ENCODE data around the gene CA5A.

CA5A gene

DNA sequence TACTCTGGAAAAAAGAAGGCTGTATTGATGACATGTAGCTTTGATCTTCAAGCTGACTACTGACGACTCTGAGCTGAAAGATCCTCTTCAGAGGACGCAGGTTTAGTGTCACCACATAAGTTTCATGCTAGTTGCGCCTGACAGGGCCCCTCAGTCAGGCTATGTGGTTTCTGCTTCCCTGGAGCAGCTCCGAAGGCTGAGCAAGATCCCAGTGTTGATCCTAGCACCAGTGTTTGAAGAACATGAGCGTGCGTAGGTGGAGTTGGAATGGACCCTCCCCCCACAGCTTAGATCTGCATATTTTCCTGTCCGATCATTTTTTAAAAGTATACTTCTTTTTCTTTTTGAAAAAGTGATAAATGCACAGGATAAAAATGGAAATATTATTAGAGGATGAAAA is 32.2 kb upstream of the CA5A start:
- TF ChIP-seq YY1 (IDR thresholded peaks at IDR 0.05; ENCODE audit: low read depth) (no peak), RAD21 (IDR thresholded peaks at IDR 0.05; ENCODE audit: low read depth) (no peak), CREB1 (IDR thresholded peaks at IDR 0.05; ENCODE audit: low read depth) (no peak), USF1 (IDR thresholded peaks at IDR 0.05) (no peak), TCF12 (IDR thresholded peaks at IDR 0.05; ENCODE audit: low read depth) (no peak), TAF1 (IDR thresholded peaks at IDR 0.05; ENCODE audit: low read depth) (no peak), EGR1 (IDR thresholded peaks at IDR 0.05) (no peak), NFIC (IDR thresholded peaks at IDR 0.05) (no peak), TEAD4 (IDR thresholded peaks at IDR 0.05) (no peak), CEBPB (IDR thresholded peaks at IDR 0.05) (no peak), MAX (IDR thresholded peaks at IDR 0.05) (no peak), ZBTB7A (IDR thresholded peaks at IDR 0.05; ENCODE audit: low read depth) (no peak), FOXM1 (IDR thresholded peaks at IDR 0.05; ENCODE audit: borderline replicate concordance, low read depth) (no peak), EP300 (IDR thresholded peaks at IDR 0.05; ENCODE audit: borderline replicate concordance) (no peak)
- TF ChIP-seq, protein P1, sequence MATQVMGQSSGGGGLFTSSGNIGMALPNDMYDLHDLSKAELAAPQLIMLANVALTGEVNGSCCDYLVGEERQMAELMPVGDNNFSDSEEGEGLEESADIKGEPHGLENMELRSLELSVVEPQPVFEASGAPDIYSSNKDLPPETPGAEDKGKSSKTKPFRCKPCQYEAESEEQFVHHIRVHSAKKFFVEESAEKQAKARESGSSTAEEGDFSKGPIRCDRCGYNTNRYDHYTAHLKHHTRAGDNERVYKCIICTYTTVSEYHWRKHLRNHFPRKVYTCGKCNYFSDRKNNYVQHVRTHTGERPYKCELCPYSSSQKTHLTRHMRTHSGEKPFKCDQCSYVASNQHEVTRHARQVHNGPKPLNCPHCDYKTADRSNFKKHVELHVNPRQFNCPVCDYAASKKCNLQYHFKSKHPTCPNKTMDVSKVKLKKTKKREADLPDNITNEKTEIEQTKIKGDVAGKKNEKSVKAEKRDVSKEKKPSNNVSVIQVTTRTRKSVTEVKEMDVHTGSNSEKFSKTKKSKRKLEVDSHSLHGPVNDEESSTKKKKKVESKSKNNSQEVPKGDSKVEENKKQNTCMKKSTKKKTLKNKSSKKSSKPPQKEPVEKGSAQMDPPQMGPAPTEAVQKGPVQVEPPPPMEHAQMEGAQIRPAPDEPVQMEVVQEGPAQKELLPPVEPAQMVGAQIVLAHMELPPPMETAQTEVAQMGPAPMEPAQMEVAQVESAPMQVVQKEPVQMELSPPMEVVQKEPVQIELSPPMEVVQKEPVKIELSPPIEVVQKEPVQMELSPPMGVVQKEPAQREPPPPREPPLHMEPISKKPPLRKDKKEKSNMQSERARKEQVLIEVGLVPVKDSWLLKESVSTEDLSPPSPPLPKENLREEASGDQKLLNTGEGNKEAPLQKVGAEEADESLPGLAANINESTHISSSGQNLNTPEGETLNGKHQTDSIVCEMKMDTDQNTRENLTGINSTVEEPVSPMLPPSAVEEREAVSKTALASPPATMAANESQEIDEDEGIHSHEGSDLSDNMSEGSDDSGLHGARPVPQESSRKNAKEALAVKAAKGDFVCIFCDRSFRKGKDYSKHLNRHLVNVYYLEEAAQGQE (IDR thresholded peaks at IDR 0.05; ENCODE audit: low read depth), result no peak

- TF ChIP-seq MAX (IDR thresholded peaks at IDR 0.05) (no peak), CREB1 (IDR thresholded peaks at IDR 0.05; ENCODE audit: low read depth) (no peak), TCF12 (IDR thresholded peaks at IDR 0.05; ENCODE audit: low read depth) (no peak), TAF1 (IDR thresholded peaks at IDR 0.05; ENCODE audit: low read depth) (no peak), CEBPB (IDR thresholded peaks at IDR 0.05) (no peak), FOXM1 (IDR thresholded peaks at IDR 0.05; ENCODE audit: borderline replicate concordance, low read depth) (no peak), EGR1 (IDR thresholded peaks at IDR 0.05) (no peak), ZBTB7A (IDR thresholded peaks at IDR 0.05; ENCODE audit: low read depth) (no peak), TEAD4 (IDR thresholded peaks at IDR 0.05) (no peak), NFIC (IDR thresholded peaks at IDR 0.05) (no peak), EP300 (IDR thresholded peaks at IDR 0.05; ENCODE audit: borderline replicate concordance) (no peak), YY1 (IDR thresholded peaks at IDR 0.05; ENCODE audit: low read depth) (no peak), USF1 (IDR thresholded peaks at IDR 0.05) (no peak), RAD21 (IDR thresholded peaks at IDR 0.05; ENCODE audit: low read depth) (no peak)
- TF ChIP-seq, protein P1 (IDR thresholded peaks at IDR 0.05; ENCODE audit: low read depth), result no peak
Observed at GRCh38 chr16:87966685-87967185, 30.4 kb upstream of the CA5A start.

DNA sequence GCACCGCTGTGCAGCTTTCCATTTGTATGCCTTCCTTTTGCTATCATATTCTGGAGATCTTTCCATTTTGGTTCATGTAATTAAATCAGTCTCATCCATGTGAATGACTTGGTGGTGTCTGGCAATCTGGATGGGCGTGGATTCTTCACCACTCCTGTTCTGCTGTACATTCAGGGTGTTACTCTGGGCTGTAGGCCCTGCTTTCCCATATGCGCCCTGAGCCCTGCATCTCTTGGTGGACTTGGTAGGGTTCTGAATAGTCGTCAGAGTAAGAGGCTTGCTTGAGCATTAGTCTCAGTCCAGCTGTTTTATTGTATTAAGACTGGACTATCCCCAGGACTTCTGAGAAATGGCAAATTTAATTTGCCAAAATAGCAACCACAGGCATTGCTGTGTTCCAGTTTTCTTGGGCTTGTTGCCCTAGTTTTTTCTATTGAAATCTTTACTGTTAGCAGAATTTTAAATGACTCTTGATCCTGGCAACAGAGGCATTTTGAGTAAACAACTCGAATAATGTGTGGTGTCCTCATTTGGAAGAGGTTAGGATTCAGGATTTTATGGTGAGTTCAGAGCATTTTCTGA is 29.8 kb upstream of the CA5A start:
- TF ChIP-seq FOXM1 (IDR thresholded peaks at IDR 0.05; ENCODE audit: borderline replicate concordance, low read depth) (no peak), MAX (IDR thresholded peaks at IDR 0.05) (no peak), TAF1 (IDR thresholded peaks at IDR 0.05; ENCODE audit: low read depth) (no peak), NFIC (IDR thresholded peaks at IDR 0.05) (no peak), RAD21 (IDR thresholded peaks at IDR 0.05; ENCODE audit: low read depth) (no peak), TCF12 (IDR thresholded peaks at IDR 0.05; ENCODE audit: low read depth) (no peak), CREB1 (IDR thresholded peaks at IDR 0.05; ENCODE audit: low read depth) (no peak), EGR1 (IDR thresholded peaks at IDR 0.05) (no peak), ZBTB7A (IDR thresholded peaks at IDR 0.05; ENCODE audit: low read depth) (no peak), CEBPB (IDR thresholded peaks at IDR 0.05) (no peak), EP300 (IDR thresholded peaks at IDR 0.05; ENCODE audit: borderline replicate concordance) (no peak), YY1 (IDR thresholded peaks at IDR 0.05; ENCODE audit: low read depth) (no peak), USF1 (IDR thresholded peaks at IDR 0.05) (no peak), TEAD4 (IDR thresholded peaks at IDR 0.05) (no peak)
- TF ChIP-seq, protein P1 (IDR thresholded peaks at IDR 0.05; ENCODE audit: low read depth), result no peak
